Left lung (tissue), 10 donors: Measurements from ENCODE around the gene CMIP. TPM values are rescaled to one million over a fixed set of nuclear protein-coding genes. Genes with fewer than 3 reads are reported as not detected.

ENCODE experiments used
- ATAC-seq: fragments of 200-7000 bp; cut with Tn5 transposase; one replicate; pipeline ENCODE4 v1.9.1; 2020; ENCODE audit warnings: moderate library complexity
- DNase-seq, 4 donors: peaks; one replicate each; pipeline ENCODE4 v3.0.0-alpha.2; 2013 to 2020
- H3K27ac ChIP-seq, 2 donors: fragments of 200-600 bp; sonication (generic) in 1 of 2; one replicate each; pipeline versions ENCODE4 v1.5.0 to v1.8.0; 2020 to 2021
- H3K27me3 ChIP-seq, 2 donors: fragments of 200-600 bp; sonication (generic) in 1 of 2; one replicate each; pipeline versions ENCODE4 v1.5.0 to v1.8.0; 2020 to 2021
- H3K36me3 ChIP-seq, 2 donors: fragments of 200-600 bp; sonication (generic) in 1 of 2; one replicate each; pipeline versions ENCODE4 v1.5.0 to v1.8.0; 2020 to 2021
- H3K4me1 ChIP-seq, 2 donors: fragments of 200-600 bp; one replicate each; pipeline ENCODE4 v1.8.0; 2021
- H3K4me3 ChIP-seq, 2 donors: fragments of 200-600 bp; sonication (generic) in 1 of 2; one replicate each; pipeline versions ENCODE4 v1.5.0 to v1.8.0; 2020 to 2021; ENCODE audit warnings: mild to moderate bottlenecking in 1 of 2
- H3K9me3 ChIP-seq, 2 donors: fragments of 200-600 bp; sonication (generic) in 1 of 2; one replicate each; pipeline versions ENCODE4 v1.5.0 to v1.8.0; 2020 to 2021
- CTCF ChIP-seq, 2 donors: fragments of 200-600 bp; sonication (generic) in 1 of 2; IDR thresholded peaks; one replicate each; pipeline versions ENCODE4 v1.5.0 to v1.8.0; 2021; ENCODE audit warnings: antibody characterized with exemption in 2 of 2
- intact Hi-C, 2 donors: fragments of 100-400 bp; cut with DNase I; formaldehyde crosslinking; loops; one replicate each; pipeline versions ENCODE4 v1.11.2 to v1.14.2; 2022
- polyA plus RNA-seq, 6 donors: library from polyadenylated mRNA; unstranded; fragments of 120-200 nt; gene quantifications; one replicate each; pipeline ENCODE4 v1.2.1, GENCODE V29; 2013; ENCODE audit not compliant: insufficient read length in 6 of 6
- total RNA-seq, 2 donors: library from RNA; stranded (reverse); fragmentation: NEBNext Ultra II Directional; extraction: Animal tissue kit (Norgen Biotek cat#: 25700); gene quantifications; one replicate each; pipeline ENCODE4 v1.2.1, GENCODE V29; 2021
- donor health status: DM: no; HTN: yes; CAD: no.
- donor health status: DM: no; HTN: no; CAD: no.

The CMIP gene
- total and polyA plus RNA-seq, 8 donors: 35.3 to 55.8 (median 40.4) TPM

GRCh38 chr16:81492965-81493754 is 48.6 kb downstream of the CMIP start:
- no peak overlapping the region for H3K4me3 ChIP-seq
- TF ChIP-seq CTCF (IDR thresholded peaks at IDR 0.05): no peak
- ATAC-seq (no peak), DNase-seq (no peak)
- H3K4me1 ChIP-seq: peaks cover 25 to 99% of the 10 kb centered on the region in 2 donors
- no peaks in the 10 kb centered on the region for H3K27me3 ChIP-seq
- H3K9me3 ChIP-seq: no peaks in the 10 kb centered on the region
- intact Hi-C loops: no loop called here
- H3K36me3 ChIP-seq: no peaks in the 10 kb centered on the region
- H3K27ac ChIP-seq: peak overlapping the region; percentile 64 to 65

- peak overlapping the region; percentile 7 to 64 for H3K27ac ChIP-seq
- intact Hi-C loops: no loop called here
- TF ChIP-seq CTCF (IDR thresholded peaks at IDR 0.05): no peak
- H3K36me3 ChIP-seq: peaks cover 0 to 6% of the 10 kb centered on the region in 2 donors
- no peaks in the 10 kb centered on the region for H3K27me3 ChIP-seq
- H3K4me1 ChIP-seq: peaks cover 25 to 99% of the 10 kb centered on the region in 2 donors
- H3K9me3 ChIP-seq: no peaks in the 10 kb centered on the region
- ATAC-seq: peak; percentile 75
- peak in 1 of 4 donors; percentile 88 for DNase-seq
- no peak overlapping the region for H3K4me3 ChIP-seq
Measured at GRCh38 chr16:81493755-81494433, 49.3 kb downstream of the CMIP start.

- Histone ChIP-seq H3K4me3 (no peak overlapping the region), H3K36me3 (peaks cover 0 to 7% of the 10 kb centered on the region in 2 donors), H3K4me1 (peaks cover 23 to 99% of the 10 kb centered on the region in 2 donors), H3K9me3 (no peaks in the 10 kb centered on the region), H3K27ac (peak overlapping the region; percentile 7 to 64), H3K27me3 (no peaks in the 10 kb centered on the region)
- DNase-seq: peak in 1 of 4 donors; percentile 38
- intact Hi-C loops: no loop called here
- no peak for TF ChIP-seq CTCF (IDR thresholded peaks at IDR 0.05)
- no peak for ATAC-seq
Measured at GRCh38 chr16:81494434-81494806, 49.8 kb downstream of the CMIP start.

GRCh38 chr16:81494888-81495287 is 50.3 kb downstream of the CMIP start:
- DNase-seq (no peak), ATAC-seq (no peak)
- Histone ChIP-seq H3K27me3 (no peaks in the 10 kb centered on the region), H3K4me3 (no peak overlapping the region), H3K9me3 (no peaks in the 10 kb centered on the region), H3K36me3 (peaks cover 0 to 7% of the 10 kb centered on the region in 2 donors), H3K4me1 (peaks cover 18 to 99% of the 10 kb centered on the region in 2 donors), H3K27ac (peak overlapping the region; percentile 44 to 63)
- intact Hi-C loops: no loop called here
- TF ChIP-seq CTCF (IDR thresholded peaks at IDR 0.05): no peak
